ENCODE measurements around the gene EOMES. TPM values are rescaled to one million over a fixed set of nuclear protein-coding genes. Genes with fewer than 3 reads are reported as not detected.

EOMES gene
- total RNA-seq, 1 donor from 2014 or later, result not detected

DNA sequence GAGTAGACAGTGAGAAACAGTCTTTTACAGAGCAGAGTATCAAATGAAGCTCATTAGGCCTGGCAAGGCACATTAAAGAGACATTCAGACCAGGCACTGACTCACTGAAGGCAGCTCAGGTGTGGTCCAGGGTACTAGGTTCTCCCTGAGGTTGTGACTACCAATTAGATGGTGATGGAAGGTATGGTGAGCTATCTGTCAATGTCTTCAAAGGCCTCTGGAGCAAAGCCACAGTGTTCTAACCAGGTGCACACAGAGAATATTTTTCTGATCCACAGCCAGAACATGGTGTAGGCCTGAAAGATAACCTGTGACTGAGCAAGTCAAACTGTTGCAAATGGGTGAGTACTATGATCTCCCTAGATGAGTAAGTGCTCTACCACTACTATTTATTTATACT, 51.5 kb downstream of the EOMES start:
- peaks cover 6% of the 10 kb centered on the region for H3K4me1 Mint-ChIP-seq (ENCODE audit: unreplicated experiment)
- H3K36me3 Mint-ChIP-seq, result no peaks in the 10 kb centered on the region
- TF ChIP-seq, protein P1, sequence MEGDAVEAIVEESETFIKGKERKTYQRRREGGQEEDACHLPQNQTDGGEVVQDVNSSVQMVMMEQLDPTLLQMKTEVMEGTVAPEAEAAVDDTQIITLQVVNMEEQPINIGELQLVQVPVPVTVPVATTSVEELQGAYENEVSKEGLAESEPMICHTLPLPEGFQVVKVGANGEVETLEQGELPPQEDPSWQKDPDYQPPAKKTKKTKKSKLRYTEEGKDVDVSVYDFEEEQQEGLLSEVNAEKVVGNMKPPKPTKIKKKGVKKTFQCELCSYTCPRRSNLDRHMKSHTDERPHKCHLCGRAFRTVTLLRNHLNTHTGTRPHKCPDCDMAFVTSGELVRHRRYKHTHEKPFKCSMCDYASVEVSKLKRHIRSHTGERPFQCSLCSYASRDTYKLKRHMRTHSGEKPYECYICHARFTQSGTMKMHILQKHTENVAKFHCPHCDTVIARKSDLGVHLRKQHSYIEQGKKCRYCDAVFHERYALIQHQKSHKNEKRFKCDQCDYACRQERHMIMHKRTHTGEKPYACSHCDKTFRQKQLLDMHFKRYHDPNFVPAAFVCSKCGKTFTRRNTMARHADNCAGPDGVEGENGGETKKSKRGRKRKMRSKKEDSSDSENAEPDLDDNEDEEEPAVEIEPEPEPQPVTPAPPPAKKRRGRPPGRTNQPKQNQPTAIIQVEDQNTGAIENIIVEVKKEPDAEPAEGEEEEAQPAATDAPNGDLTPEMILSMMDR (conservative IDR thresholded peaks at IDR 0.05), result no peak
- DNase-seq (ENCODE audit: extremely low spot score, unreplicated experiment), result no peak
- H3K9me3 Mint-ChIP-seq, result no peaks in the 10 kb centered on the region
- H3K4me3 Mint-ChIP-seq, result no peak overlapping the region
- no peaks in the 10 kb centered on the region for H3K27me3 Mint-ChIP-seq
- H3K27ac Mint-ChIP-seq, result no peak overlapping the region

DNA sequence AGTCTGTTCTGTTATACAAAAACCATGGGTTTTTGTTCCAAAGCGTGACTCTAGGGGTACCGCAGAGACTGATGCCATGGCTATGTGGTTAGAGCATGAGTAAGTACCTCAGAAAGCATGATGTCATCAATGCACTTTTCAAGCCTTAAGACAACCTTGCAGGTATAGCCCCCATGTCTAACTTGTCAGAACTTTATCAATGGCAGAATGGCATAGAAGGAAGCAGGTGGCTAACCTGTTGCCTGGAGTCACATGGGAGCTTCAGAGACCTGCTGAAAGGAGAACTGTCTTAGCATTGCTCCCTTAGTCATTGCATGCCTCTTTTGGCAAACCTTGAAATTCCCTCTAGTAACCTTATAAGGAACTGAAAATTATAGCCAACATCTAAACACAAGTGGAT, 52.5 kb downstream of the EOMES start:
- no peaks in the 10 kb centered on the region for H3K36me3 Mint-ChIP-seq
- TF ChIP-seq, protein P1 (conservative IDR thresholded peaks at IDR 0.05), result no peak
- no peak for DNase-seq (ENCODE audit: extremely low spot score, unreplicated experiment)
- H3K27me3 Mint-ChIP-seq, result no peaks in the 10 kb centered on the region
- H3K9me3 Mint-ChIP-seq, result no peaks in the 10 kb centered on the region
- H3K27ac Mint-ChIP-seq, result no peak overlapping the region
- H3K4me3 Mint-ChIP-seq, result no peak overlapping the region
- H3K4me1 Mint-ChIP-seq (ENCODE audit: unreplicated experiment), result peaks cover 6% of the 10 kb centered on the region

DNA sequence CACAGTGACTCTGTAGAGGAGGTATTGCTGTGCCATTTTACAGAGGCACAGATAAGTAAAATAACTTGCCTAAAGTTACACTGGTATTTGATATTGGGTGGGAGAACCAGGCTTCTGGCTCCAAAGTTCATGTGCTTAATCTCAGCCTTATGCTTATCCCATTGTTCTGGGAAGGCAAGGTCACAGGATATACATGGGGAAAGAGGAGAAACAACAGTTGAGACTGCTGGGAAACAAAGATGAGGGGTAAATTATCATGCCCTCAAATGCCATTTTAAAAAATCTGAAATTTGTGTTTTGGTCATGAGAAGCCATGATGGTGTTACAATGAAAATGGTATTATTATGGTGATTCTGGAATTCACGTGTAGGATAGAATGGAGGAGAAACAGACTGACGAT, 54.4 kb downstream of the EOMES start:
- DNase-seq (ENCODE audit: extremely low spot score, unreplicated experiment), result no peak
- no peaks in the 10 kb centered on the region for H3K9me3 Mint-ChIP-seq
- H3K27ac Mint-ChIP-seq, result no peak overlapping the region
- TF ChIP-seq, protein P1 (conservative IDR thresholded peaks at IDR 0.05), result no peak
- H3K4me3 Mint-ChIP-seq, result no peak overlapping the region
- no peaks in the 10 kb centered on the region for H3K27me3 Mint-ChIP-seq
- no peaks in the 10 kb centered on the region for H3K36me3 Mint-ChIP-seq
- H3K4me1 Mint-ChIP-seq (ENCODE audit: unreplicated experiment), result peaks cover 6% of the 10 kb centered on the region

DNA sequence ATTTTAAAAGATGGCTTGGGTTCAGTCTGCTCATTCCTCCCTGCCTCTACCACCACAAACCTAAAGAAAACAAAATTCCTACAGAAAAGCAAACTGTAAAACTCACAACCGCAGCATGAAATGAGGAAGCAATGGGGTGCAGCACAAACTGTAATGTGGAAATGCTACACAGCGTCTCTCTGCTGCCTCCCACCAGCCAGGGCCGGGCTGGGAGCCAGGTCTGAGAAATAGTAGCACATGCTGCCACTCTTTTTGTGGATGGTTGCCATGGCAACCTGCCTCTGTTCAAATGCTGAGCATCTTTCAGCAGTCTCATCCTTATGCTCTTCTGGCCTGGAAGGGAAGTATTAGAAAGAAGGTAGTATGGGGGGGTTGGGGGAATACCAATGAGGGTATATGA, 55.4 kb downstream of the EOMES start:
- H3K4me1 Mint-ChIP-seq (ENCODE audit: unreplicated experiment), result peaks cover 6% of the 10 kb centered on the region
- no peak overlapping the region for H3K4me3 Mint-ChIP-seq
- no peaks in the 10 kb centered on the region for H3K36me3 Mint-ChIP-seq
- no peak for DNase-seq (ENCODE audit: extremely low spot score, unreplicated experiment)
- no peaks in the 10 kb centered on the region for H3K9me3 Mint-ChIP-seq
- H3K27ac Mint-ChIP-seq, result no peak overlapping the region
- TF ChIP-seq, protein P1 (conservative IDR thresholded peaks at IDR 0.05), result no peak
- H3K27me3 Mint-ChIP-seq, result no peaks in the 10 kb centered on the region

DNA sequence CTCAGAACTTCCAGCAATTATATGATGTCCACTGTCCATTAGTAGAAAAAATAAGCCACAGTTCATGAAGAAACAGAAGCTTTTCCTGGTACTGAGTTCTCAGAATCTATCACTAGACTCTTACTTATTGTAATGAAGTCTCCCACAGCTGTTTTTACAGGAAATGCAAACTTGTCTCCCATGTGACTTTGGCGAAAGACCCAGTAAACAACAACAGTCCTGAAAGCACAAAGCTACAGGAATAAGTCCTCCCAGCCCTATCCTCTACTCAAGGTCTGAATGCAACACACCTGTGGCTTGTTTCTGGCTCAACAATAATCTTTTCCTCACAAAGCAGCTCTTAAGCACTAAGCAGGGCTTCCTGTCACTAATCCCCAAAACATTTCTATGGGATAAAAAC, 55.9 kb downstream of the EOMES start:
- Mint-ChIP-seq H3K27ac (no peak overlapping the region), H3K4me1 (ENCODE audit: unreplicated experiment) (peaks cover 6% of the 10 kb centered on the region), H3K4me3 (no peak overlapping the region), H3K9me3 (no peaks in the 10 kb centered on the region), H3K27me3 (no peaks in the 10 kb centered on the region), H3K36me3 (no peaks in the 10 kb centered on the region)
- TF ChIP-seq, protein P1 (conservative IDR thresholded peaks at IDR 0.05), result no peak
- no peak for DNase-seq (ENCODE audit: extremely low spot score, unreplicated experiment)

Other genes with a start within 250 kb of the EOMES start
- gene SLC4A7, start 237.9 kb downstream of the EOMES start, total RNA-seq (ENCODE audit: low replicate concordance), result 31.0 and 51.8 TPM in 2 replicates

All from type B pancreatic cell (in vitro differentiated cells).